ENCODE results near the gene SLC66A3. TPM values are rescaled to one million over a fixed set of nuclear protein-coding genes. Genes with fewer than 3 reads are reported as not detected.

The SLC66A3 gene
- total RNA-seq, 1 experiment from 2014 or later: 13.3 TPM

DNA sequence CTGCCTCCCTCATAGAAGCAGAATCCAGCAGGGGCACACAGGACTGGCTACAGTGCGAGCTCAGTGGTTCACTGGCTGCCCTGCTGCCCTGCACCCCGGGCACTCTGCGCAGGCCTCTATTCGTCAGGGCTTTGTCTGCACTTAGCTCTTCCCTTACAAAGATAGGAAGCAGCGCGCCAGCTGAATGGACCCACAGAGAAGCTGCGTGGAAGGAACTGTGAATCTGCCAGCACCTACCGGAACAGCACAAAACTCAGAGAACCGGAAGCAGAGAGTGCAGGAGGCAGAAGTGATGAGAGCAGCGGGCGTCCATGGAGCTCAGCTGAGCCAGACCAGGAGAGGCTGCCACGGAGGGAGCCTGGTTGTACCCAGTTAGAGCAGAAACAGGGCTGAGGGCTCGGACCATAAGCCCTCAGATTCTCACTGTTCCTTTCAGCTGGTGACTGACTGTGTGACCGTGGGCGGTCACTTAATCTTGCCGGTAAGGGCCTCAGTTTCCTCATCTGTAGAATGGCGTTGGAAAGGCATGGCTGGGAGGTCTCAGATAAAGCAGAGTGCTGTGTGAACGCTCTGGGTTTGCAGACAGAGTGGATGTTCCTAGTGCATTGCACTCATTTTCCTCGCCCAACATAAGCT, 23.1 kb upstream of the SLC66A3 start:
- no CpG with 5 or more reads among the region's 19 CpGs for WGBS (ENCODE audit: extremely low coverage, insufficient read length, low lambda C conversion rate)
- no peaks in the 10 kb centered on the region for H3K79me1 ChIP-seq (ENCODE audit: insufficient read depth, low read depth, low read length, poor library complexity, severe bottlenecking)
- Mint-ChIP-seq H3K27ac (peak overlapping the region in 1 of 3 experiments; percentile 92; a peak in 1 of 7 replicates), H3K9me3 (no peaks in the 10 kb centered on the region), H3K4me1 (peaks cover 17 to 22% of the 10 kb centered on the region in 2 experiments), H3K36me3 (ENCODE audit: insufficient read depth in 1 of 3, low read depth in 3 of 3) (no peaks in the 10 kb centered on the region; a peak in 2 of 7 replicates), H3K27me3 (ENCODE audit: low read depth) (peaks cover 3% of the 10 kb centered on the region), H3K4me3 (peak overlapping the region; percentile 67 to 83; a peak in 4 of 5 replicates)
- TF ChIP-seq, protein P1, sequence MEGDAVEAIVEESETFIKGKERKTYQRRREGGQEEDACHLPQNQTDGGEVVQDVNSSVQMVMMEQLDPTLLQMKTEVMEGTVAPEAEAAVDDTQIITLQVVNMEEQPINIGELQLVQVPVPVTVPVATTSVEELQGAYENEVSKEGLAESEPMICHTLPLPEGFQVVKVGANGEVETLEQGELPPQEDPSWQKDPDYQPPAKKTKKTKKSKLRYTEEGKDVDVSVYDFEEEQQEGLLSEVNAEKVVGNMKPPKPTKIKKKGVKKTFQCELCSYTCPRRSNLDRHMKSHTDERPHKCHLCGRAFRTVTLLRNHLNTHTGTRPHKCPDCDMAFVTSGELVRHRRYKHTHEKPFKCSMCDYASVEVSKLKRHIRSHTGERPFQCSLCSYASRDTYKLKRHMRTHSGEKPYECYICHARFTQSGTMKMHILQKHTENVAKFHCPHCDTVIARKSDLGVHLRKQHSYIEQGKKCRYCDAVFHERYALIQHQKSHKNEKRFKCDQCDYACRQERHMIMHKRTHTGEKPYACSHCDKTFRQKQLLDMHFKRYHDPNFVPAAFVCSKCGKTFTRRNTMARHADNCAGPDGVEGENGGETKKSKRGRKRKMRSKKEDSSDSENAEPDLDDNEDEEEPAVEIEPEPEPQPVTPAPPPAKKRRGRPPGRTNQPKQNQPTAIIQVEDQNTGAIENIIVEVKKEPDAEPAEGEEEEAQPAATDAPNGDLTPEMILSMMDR (conservative IDR thresholded peaks at IDR 0.05): no peak
- no peak overlapping the region for H4K91ac ChIP-seq (ENCODE audit: insufficient read length, low read depth, low read length)
- H3K56ac ChIP-seq (ENCODE audit: insufficient read length, low read depth, low read length): no peak overlapping the region
- DNase-seq: no peak
- no peak overlapping the region for H2AK5ac ChIP-seq (ENCODE audit: insufficient read length, low read length)
- peaks cover 11% of the 10 kb centered on the region for H3K23me2 ChIP-seq (ENCODE audit: insufficient read length, low read depth, low read length, poor library complexity, severe bottlenecking)
- no peak overlapping the region for H2BK12ac ChIP-seq (ENCODE audit: insufficient read length, low read depth, low read length)
- no peak overlapping the region for H2BK15ac ChIP-seq (ENCODE audit: low read depth, low read length)
- H3K4me2 ChIP-seq (ENCODE audit: insufficient read depth, insufficient read length, low read length): no peak overlapping the region
- H3K9ac ChIP-seq (ENCODE audit: extremely low read depth, insufficient read length, low read length): no peak overlapping the region
- no peak overlapping the region for H3K23ac ChIP-seq (ENCODE audit: insufficient read length, low read depth, low read length)
- no peaks in the 10 kb centered on the region for H3K27me3 ChIP-seq (ENCODE audit: insufficient read depth, low read length)
- H2BK20ac ChIP-seq (ENCODE audit: low read depth, low read length, poor library complexity, severe bottlenecking): no peak overlapping the region
- H3K79me2 ChIP-seq (ENCODE audit: insufficient read depth, low read length): no peaks in the 10 kb centered on the region
- H3K9me3 ChIP-seq (ENCODE audit: control insufficient read depth, low read depth, low read length): no peaks in the 10 kb centered on the region
- H3K27ac ChIP-seq (ENCODE audit: insufficient read length, low read depth, low read length): no peak overlapping the region
- no peaks in the 10 kb centered on the region for H4K20me1 ChIP-seq (ENCODE audit: control insufficient read depth, insufficient read depth, insufficient read length)
- H3T11ph ChIP-seq (ENCODE audit: low read length): no peak overlapping the region
- H3K4me1 ChIP-seq (ENCODE audit: insufficient read depth, low read length): no peaks in the 10 kb centered on the region; the same call in 1 of the 2 replicates
- peak overlapping the region; percentile 19 for H3K18ac ChIP-seq (ENCODE audit: insufficient read length, low read depth, low read length)
- no peak overlapping the region for H2BK5ac ChIP-seq (ENCODE audit: insufficient read length, low read length)
- H2AFZ ChIP-seq (ENCODE audit: low read length): no peak overlapping the region
- no peak overlapping the region for H3K14ac ChIP-seq (ENCODE audit: insufficient read depth, low read length)
- no peak overlapping the region; the same call in 1 of the 2 replicates for H3K4ac ChIP-seq (ENCODE audit: low read depth, low read length)
- no peak overlapping the region for H4K8ac ChIP-seq (replicated peaks; ENCODE audit: insufficient read length, low read depth, low read length)
- no peak overlapping the region for H4K5ac ChIP-seq (ENCODE audit: insufficient read length, low read depth, low read length)
- no peak overlapping the region for H2BK120ac ChIP-seq (ENCODE audit: low read depth, low read length, poor library complexity, severe bottlenecking)
